Fibroblast of villous mesenchyme (primary cell): ENCODE results near the gene IL31. TPM values are rescaled to one million over a fixed set of nuclear protein-coding genes. Genes with fewer than 3 reads are reported as not detected.

Source experiments
- DNase-seq: peaks from one replicate; pipeline ENCODE4 v3.0.0-alpha.2; 2010; ENCODE audit warnings: low read depth
- H3K4me3 ChIP-seq: 2 replicates; pipeline ENCODE4 v1.5.1; 2011; ENCODE audit warnings: low read depth, mild to moderate bottlenecking, low read length
- CTCF ChIP-seq: IDR thresholded peaks from 2 replicates; pipeline ENCODE4 v1.5.1; 2012; ENCODE audit warnings: low read depth, mild to moderate bottlenecking, low read length; ENCODE audit not compliant: insufficient read depth
- total RNA-seq: library from RNA; depleted of rRNA; stranded (reverse); fragments of >200 nt; gene quantifications from 2 replicates; pipeline ENCODE4 v1.2.3, GENCODE V29; 2012

IL31 gene
- total RNA-seq, 1 donor, result not detected

- DNase-seq, result no peak
- no peak overlapping the region for H3K4me3 ChIP-seq
- TF ChIP-seq CTCF, result no peak
Observed at GRCh38 chr12:122201381-122201780, 27.4 kb upstream of the IL31 start.

GRCh38 chr12:122200541-122201175, 26.6 kb upstream of the IL31 start:
- no peak for TF ChIP-seq CTCF
- DNase-seq, result no peak
- H3K4me3 ChIP-seq, result no peak overlapping the region

GRCh38 chr12:122199484-122200355, 25.7 kb upstream of the IL31 start:
- no peak overlapping the region for H3K4me3 ChIP-seq
- no peak for DNase-seq
- TF ChIP-seq CTCF, result no peak

- TF ChIP-seq CTCF, result no peak
- no peak overlapping the region for H3K4me3 ChIP-seq
- no peak for DNase-seq
Observed at GRCh38 chr12:122197612-122197966, 23.6 kb upstream of the IL31 start.

DNA sequence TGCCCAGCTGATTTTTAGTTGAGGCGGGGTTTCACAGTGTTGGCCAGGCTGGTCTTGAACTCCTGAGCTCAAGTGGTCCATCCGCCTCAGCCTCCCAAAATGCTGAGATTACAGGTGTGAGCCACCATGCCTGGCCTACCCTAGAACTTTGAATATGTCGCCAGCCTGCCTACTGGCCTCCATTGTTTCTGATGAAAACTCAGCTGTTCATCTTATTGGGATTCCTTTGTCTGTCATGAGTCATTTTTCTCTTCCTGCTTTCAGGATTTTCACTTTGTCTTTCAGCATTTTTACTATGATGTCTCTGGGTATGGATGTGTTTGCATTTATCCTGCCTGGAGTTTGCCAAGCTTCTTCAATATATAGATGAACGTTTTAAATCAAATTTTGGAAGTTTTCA, 21.4 kb upstream of the IL31 start:
- DNase-seq, result no peak
- no peak overlapping the region for H3K4me3 ChIP-seq
- TF ChIP-seq CTCF, result no peak

GRCh38 chr12:122194804-122195203, 20.8 kb upstream of the IL31 start:
- DNase-seq, result no peak
- TF ChIP-seq CTCF, result no peak

More at GRCh38 chr12:122194804-122195203, 20.8 kb upstream of the IL31 start:
- H3K4me3 ChIP-seq, result no peak overlapping the region
